HG02870 (cell line): ENCODE measurements around the gene SIGLEC8.
A peak's percentile ranks its signal among the peaks of the same experiment; 100 is the strongest.
"Not testable (repeated sequence)": the region's sequence is repeated elsewhere in the genome, so short reads cannot be mapped to it uniquely, and the experiment has no call there.

Experiments
- ATAC-seq: cut with Tn5 transposase; IDR thresholded peaks from one replicate; pipeline ENCODE4 v1.9.1; 2021; ENCODE audit warnings: mild to moderate bottlenecking, moderate library complexity; ENCODE audit not compliant: unreplicated experiment

Gene SIGLEC8

DNA sequence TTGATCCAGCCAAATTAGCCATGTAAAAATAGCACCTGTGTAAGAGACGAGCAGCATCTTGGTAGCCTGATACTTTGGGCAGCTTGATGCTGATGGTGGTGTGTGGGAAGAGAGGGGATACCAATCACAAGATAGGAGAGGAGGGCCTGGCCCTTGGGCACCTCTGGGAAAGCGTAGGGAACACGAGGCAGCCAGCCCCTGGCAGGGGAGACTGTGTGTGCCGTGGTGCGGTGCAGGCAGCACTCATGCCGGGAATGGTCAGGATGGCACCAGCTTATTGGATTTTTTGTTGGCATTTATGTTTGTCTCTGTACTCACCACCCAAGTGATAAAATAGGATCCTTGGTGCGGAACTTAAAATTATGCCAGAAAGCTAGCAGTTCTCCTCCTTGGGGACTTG is 10.2 kb downstream of the SIGLEC8 start:
- no peak for ATAC-seq

DNA sequence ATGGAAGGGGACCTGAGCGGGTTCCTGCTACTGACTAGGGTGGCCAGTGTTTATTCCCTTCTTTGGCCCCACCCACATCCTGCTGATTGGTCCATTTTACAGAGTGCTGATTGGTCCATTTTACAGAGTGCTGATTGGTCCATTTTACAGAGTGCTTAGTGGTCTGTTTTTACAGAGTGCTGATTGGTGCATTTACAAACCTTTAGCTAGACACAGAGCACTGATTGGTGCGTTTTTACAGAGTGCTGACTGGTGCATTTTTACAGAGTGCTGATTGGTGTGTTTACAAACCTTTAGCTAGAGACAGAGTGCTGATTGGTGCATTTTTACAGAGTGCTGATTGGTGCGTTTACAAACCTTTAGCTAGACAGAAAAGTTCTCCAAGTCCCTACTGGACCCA is 10.7 kb downstream of the SIGLEC8 start:
- ATAC-seq, result not testable (repeated sequence)

DNA sequence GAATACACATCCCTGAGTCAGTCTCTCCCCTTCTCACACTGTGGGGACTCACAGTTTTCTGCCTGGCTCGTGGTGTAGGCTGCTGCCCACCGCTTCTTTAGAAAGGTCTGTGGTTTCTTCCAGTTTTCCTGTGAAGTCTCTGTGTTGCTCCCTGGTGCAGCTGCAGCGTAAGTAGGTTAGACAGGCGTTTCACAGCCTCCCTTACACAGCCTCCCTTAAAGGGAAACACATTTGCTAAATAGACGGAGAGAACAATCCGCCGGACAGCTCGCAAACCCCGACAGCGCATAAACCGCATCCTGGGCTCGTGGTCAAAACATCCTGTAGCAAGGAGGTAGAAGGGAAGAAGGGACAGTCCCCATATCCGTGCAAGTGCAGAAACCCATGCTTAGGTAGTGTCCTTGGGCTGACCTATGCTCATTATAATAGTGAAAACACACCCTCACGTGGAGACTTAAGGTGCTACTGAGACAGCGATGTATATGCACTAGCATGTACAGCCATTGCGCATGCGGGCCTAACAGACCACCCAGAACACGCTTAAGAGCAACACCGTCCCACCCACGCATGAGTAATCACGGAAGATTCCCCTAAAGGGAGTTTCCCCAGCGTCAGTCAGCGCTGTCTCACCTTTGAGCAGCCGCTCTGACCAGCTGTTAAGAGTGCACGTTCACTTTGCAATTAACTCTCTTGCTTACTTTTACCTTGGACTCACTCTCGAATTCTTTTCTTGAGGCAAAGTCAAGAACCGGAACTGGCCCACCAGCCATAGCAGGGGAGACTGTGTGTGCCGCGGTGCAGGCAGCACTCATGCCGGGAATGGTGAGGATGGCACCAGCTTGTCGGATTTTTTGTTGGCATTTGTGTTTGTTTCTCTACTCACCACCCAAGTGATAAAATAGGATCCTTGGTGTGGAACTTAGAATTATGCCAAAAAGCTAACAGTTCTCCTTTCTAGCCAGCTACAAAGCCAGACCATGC is 16.6 kb downstream of the SIGLEC8 start:
- ATAC-seq, result peak; percentile 96

- no peak for ATAC-seq
Observed at GRCh38 chr19:51440846-51441409, 17.3 kb downstream of the SIGLEC8 start.

- ATAC-seq, result no peak
Observed at GRCh38 chr19:51440052-51440451, 18.2 kb downstream of the SIGLEC8 start.

DNA sequence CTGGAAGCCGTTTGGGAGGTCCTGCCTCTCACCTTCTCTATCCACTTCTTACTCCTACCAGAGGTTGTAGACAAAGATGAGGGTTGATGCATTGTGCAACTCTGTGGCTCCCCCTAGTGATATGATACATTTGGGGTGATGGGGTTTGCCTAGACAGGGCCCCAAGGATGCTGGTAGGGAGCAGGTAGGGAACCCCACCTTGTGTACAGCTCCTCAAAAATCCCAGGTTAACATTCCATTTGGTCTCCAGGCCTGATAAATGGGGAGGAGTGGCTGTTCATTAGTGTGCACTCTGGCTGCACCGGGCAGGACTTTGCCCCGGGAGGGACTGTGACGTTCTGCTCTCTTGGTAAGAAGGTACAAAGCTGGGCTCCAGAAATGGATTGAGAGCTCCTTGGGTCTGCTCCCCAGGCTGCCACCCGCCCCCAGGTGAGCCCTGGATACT is 19.2 kb downstream of the SIGLEC8 start:
- ATAC-seq, result no peak

- no peak for ATAC-seq
Observed at GRCh38 chr19:51434456-51434855, 23.8 kb downstream of the SIGLEC8 start.

DNA sequence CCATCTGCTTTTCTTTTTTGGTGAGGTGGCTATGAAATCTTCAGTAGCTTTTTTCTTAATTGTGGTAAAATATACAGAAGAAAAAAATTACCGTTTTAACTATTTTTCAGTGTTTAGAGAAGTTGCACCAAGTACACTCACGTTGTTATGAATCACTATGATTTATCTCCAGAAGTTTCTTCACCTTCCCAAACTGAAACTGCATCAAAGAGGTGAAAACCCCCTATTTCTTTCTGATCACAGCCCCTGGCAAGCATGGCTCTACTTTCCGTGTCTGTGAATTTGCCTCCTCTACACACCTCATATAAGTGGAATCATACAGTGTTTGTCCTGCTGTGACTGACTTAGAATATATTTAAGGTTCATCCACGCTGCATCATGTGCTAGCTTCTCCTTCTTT is 25.2 kb downstream of the SIGLEC8 start:
- no peak for ATAC-seq

DNA sequence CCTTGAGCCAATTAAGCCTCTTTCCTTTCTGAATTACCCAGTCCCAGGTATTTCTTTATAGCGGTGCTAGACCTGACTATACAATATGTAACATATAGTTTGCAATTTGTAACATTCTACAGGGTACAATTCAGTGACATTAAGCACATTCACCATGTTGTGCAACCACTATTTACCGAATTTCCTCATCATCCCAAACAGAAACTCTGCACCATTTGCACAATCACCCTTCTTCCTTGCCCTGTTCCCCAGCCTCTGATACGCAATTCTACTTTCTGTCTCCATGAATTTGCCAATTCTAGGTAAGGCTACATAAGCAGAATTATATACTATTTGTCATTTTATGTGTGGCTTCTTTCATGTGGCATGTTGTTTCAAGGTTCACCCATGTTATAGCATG is 27.1 kb downstream of the SIGLEC8 start:
- no peak for ATAC-seq

- no peak for ATAC-seq
Observed at GRCh38 chr19:51430221-51430620, 28.0 kb downstream of the SIGLEC8 start.

DNA sequence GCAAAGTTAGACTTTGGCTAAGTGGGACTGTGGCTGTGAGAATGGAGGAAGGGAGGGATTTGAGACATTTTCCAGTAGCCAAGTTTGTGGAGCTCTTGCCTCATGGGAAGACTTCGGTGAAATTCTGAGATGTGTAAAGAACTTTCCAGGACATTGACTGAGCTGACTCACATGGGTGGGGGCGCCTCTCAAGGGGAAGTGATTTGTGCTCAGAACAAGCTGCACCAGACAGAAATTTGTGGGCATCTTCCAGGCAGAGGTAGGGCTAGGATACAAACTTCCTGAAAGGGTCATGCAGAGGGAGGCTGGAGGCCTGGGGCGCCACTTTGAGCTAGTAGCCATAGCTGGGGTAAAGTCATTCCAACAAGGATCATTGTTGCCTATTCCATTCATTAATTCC is 31.1 kb downstream of the SIGLEC8 start:
- ATAC-seq, result no peak

GRCh38 chr19:51422053-51422448 is 36.2 kb downstream of the SIGLEC8 start:
- ATAC-seq, result no peak

DNA sequence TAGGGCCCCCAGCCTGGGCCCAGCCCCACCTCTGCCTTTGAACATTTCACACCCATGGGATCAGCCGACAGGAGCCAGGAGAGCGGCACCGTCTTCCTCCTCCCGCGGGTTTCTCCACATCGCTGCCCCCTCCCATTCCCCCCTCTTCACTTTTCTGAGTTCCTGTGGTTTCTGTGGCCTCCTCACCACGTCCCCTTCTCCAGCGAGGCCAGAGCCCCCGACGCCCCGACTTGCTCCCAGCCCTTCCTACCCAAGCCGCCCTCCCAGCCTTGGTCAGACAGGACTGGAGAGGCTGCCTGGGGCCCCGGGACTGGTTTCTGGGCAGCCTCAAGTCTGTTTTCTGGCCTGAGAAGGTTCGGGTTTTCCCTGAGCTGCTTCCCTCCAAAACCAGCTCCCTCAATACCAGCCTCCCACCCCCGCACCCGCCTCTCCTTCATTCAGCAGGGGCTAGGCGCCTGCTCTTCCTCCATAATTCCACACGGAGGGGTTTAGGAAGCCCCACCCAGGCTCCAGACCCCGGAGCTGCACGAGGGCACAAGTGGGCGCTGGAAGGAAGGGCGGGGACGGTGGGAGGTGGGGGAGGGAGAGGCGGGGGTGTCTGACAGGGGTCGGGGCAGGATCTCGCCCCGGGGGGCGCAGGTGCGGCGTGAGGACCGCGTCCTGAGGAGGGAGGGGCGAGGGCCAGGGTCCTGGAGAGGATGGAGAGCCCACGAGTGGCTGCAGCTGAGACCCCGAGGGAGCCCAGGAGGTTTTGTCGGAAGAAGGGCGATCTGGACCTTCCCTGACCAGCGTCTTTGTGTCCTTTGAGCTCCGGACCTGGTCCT is 36.8 kb downstream of the SIGLEC8 start:
- no peak for ATAC-seq

DNA sequence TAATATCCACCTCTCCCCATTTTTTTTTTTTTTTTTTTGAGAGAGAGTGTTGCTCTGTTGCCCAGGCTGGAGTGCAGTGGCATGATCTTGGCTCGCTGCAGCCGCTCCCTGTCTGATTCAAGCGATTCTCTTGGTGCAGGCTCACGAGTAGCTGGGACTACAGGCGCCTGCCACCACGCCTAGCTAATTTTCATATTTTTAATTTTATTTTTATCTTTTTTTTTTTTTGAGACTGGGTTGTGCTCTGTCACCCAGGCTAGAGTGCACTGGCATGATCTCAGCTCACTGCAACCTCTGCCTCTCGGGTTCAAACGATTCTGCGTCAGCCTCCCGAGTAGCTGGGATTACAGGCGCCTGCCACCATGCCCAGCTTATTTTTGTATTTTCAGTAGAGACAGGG is 37.7 kb downstream of the SIGLEC8 start:
- not testable (repeated sequence) for ATAC-seq

- no peak for ATAC-seq
Observed at GRCh38 chr19:51418707-51419106, 39.5 kb downstream of the SIGLEC8 start.

DNA sequence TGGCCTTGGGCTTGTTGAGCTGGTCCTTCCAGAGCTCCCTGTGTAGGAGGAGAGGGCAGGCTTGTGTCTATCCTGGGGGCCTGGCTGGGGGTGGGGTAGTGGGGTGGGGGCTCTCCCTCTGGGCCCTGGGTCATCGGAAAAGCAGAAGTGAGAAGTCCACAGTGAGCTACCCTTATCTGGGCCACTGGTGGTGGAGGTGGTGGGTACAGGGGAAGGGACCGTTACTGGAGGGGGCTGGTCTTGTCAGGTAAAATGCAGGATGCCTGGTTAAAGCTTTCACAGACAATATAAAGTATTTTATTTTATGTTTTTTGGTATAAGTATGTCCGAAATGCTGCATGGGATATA is 40.5 kb downstream of the SIGLEC8 start:
- peak; percentile 30 for ATAC-seq

GRCh38 chr19:51417107-51417809 is 41.0 kb downstream of the SIGLEC8 start, which contains the start of gene SIGLEC10:
Gene SIGLEC10, minus strand, starts transcription at chr19:51417642. Its CDS starts 61 bp downstream, at chr19:51417581.
- peak; percentile 55 for ATAC-seq

DNA sequence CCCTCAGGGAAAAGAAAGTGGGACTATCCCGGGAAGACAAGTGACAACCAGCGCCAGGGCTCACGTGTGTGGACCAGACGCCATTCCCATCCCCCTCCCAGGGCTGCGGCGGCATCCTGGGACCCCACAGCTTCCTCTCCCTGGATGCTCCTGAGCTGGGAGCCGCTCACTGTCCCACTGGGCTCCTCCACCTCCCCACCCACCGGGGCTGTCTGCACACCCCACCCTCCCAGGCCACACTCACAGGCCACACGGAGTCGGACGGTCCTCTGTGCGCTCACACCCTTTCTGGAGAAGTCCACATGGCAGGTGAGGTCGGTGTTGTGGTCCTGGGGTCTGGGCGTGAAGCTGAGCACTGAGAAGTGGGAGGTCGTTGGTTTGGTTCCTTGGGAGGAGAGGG is 41.8 kb downstream of the SIGLEC8 start:
- not testable (repeated sequence) for ATAC-seq

GRCh38 chr19:51415187-51415586 is 43.1 kb downstream of the SIGLEC8 start:
- no peak for ATAC-seq

- ATAC-seq, result no peak
Observed at GRCh38 chr19:51410950-51411748, 47.1 kb downstream of the SIGLEC8 start.
